IPS-15b (cell line): ENCODE results near the gene PLTP.

Experiments used
- H3K27me3 ChIP-seq: one replicate; pipeline ENCODE4 v1.6.1; 2013; ENCODE audit warnings: low read length; ENCODE audit not compliant: control insufficient read depth, insufficient read depth
- H3K36me3 ChIP-seq: one replicate; pipeline ENCODE4 v1.6.1; 2013; ENCODE audit warnings: low read length; ENCODE audit not compliant: control insufficient read depth, insufficient read depth
- H3K4me1 ChIP-seq: one replicate; pipeline ENCODE4 v1.6.1; 2013; ENCODE audit warnings: mild to moderate bottlenecking, low read length; ENCODE audit not compliant: control insufficient read depth, insufficient read depth
- H3K4me3 ChIP-seq: one replicate; pipeline ENCODE4 v1.5.1; 2013; ENCODE audit warnings: low read depth, low read length
- H3K9ac ChIP-seq: one replicate; pipeline ENCODE4 v1.6.1; 2013; ENCODE audit warnings: low read depth, mild to moderate bottlenecking, low read length
- H3K9me3 ChIP-seq: one replicate; pipeline ENCODE4 v1.6.1; 2013; ENCODE audit warnings: mild to moderate bottlenecking, low read length; ENCODE audit not compliant: control insufficient read depth, insufficient read depth

Gene PLTP

GRCh38 chr20:45925821-45926506 lies 14.0 kb upstream of the PLTP start:
- no peaks in the 10 kb centered on the region for H3K27me3 ChIP-seq
- peaks cover 2% of the 10 kb centered on the region for H3K4me1 ChIP-seq
- H3K4me3 ChIP-seq: no peak overlapping the region
- H3K36me3 ChIP-seq: no peaks in the 10 kb centered on the region
- H3K9me3 ChIP-seq: no peaks in the 10 kb centered on the region
- no peak overlapping the region for H3K9ac ChIP-seq

- no peak overlapping the region for H3K9ac ChIP-seq
- H3K27me3 ChIP-seq: no peaks in the 10 kb centered on the region
- no peak overlapping the region for H3K4me3 ChIP-seq
- H3K4me1 ChIP-seq: peaks cover 2% of the 10 kb centered on the region
- no peaks in the 10 kb centered on the region for H3K36me3 ChIP-seq
- no peaks in the 10 kb centered on the region for H3K9me3 ChIP-seq
Observed at GRCh38 chr20:45924391-45925261, 12.7 kb upstream of the PLTP start.

GRCh38 chr20:45921337-45922189 lies 9.6 kb upstream of the PLTP start:
- H3K4me1 ChIP-seq: peaks cover 2% of the 10 kb centered on the region
- no peaks in the 10 kb centered on the region for H3K36me3 ChIP-seq
- no peaks in the 10 kb centered on the region for H3K9me3 ChIP-seq
- H3K4me3 ChIP-seq: no peak overlapping the region
- no peaks in the 10 kb centered on the region for H3K27me3 ChIP-seq
- H3K9ac ChIP-seq: no peak overlapping the region

- Histone ChIP-seq H3K9me3 (no peaks in the 10 kb centered on the region), H3K4me3 (no peak overlapping the region), H3K36me3 (no peaks in the 10 kb centered on the region), H3K9ac (no peak overlapping the region), H3K27me3 (no peaks in the 10 kb centered on the region), H3K4me1 (peaks cover 2% of the 10 kb centered on the region)
Observed at GRCh38 chr20:45920462-45921336, 8.7 kb upstream of the PLTP start.

- Histone ChIP-seq H3K9me3 (no peaks in the 10 kb centered on the region), H3K27me3 (no peaks in the 10 kb centered on the region), H3K4me1 (no peaks in the 10 kb centered on the region), H3K36me3 (no peaks in the 10 kb centered on the region), H3K4me3 (no peak overlapping the region), H3K9ac (no peak overlapping the region)
Observed at GRCh38 chr20:45919542-45920399, 7.8 kb upstream of the PLTP start.

- Histone ChIP-seq H3K9ac (no peak overlapping the region), H3K9me3 (no peaks in the 10 kb centered on the region), H3K27me3 (no peaks in the 10 kb centered on the region), H3K4me1 (no peaks in the 10 kb centered on the region), H3K36me3 (no peaks in the 10 kb centered on the region), H3K4me3 (no peak overlapping the region)
Observed at GRCh38 chr20:45918779-45919537, 7.0 kb upstream of the PLTP start.

- Histone ChIP-seq H3K27me3 (no peaks in the 10 kb centered on the region), H3K9me3 (no peaks in the 10 kb centered on the region), H3K9ac (no peak overlapping the region), H3K4me3 (no peak overlapping the region), H3K36me3 (no peaks in the 10 kb centered on the region), H3K4me1 (no peaks in the 10 kb centered on the region)
Observed at GRCh38 chr20:45918182-45918737, 6.3 kb upstream of the PLTP start.

- H3K9ac ChIP-seq: no peak overlapping the region
- no peaks in the 10 kb centered on the region for H3K27me3 ChIP-seq
- H3K9me3 ChIP-seq: no peaks in the 10 kb centered on the region
- no peaks in the 10 kb centered on the region for H3K4me1 ChIP-seq
- H3K4me3 ChIP-seq: no peak overlapping the region
- H3K36me3 ChIP-seq: no peaks in the 10 kb centered on the region
Observed at GRCh38 chr20:45917790-45918141, 5.8 kb upstream of the PLTP start.

- H3K9me3 ChIP-seq: no peaks in the 10 kb centered on the region
- peaks cover 3% of the 10 kb centered on the region for H3K4me1 ChIP-seq
- H3K27me3 ChIP-seq: peaks cover 3% of the 10 kb centered on the region
- H3K36me3 ChIP-seq: peaks cover 4% of the 10 kb centered on the region
- H3K4me3 ChIP-seq: no peak overlapping the region
- H3K9ac ChIP-seq: no peak overlapping the region
Observed at GRCh38 chr20:45913116-45913515, 1.2 kb upstream of the PLTP start.

- Histone ChIP-seq H3K27me3 (peaks cover 3% of the 10 kb centered on the region), H3K36me3 (peaks cover 10% of the 10 kb centered on the region), H3K9me3 (no peaks in the 10 kb centered on the region), H3K4me3 (peak overlapping the region; percentile 85), H3K9ac (no peak overlapping the region), H3K4me1 (peaks cover 3% of the 10 kb centered on the region)
Observed at GRCh38 chr20:45912344-45912682, 358 bp upstream of the PLTP start.
